HG03439 (cell line): ENCODE measurements around the gene GIMAP4.
"Not testable (repeated sequence)": the region's sequence is repeated elsewhere in the genome, so short reads cannot be mapped to it uniquely, and the experiment has no call there.

Source experiments
- ATAC-seq: cut with Tn5 transposase; IDR thresholded peaks from one replicate; pipeline ENCODE4 v1.9.1; 2021; ENCODE audit warnings: mild to moderate bottlenecking, moderate library complexity; ENCODE audit not compliant: unreplicated experiment

GIMAP4 gene

DNA sequence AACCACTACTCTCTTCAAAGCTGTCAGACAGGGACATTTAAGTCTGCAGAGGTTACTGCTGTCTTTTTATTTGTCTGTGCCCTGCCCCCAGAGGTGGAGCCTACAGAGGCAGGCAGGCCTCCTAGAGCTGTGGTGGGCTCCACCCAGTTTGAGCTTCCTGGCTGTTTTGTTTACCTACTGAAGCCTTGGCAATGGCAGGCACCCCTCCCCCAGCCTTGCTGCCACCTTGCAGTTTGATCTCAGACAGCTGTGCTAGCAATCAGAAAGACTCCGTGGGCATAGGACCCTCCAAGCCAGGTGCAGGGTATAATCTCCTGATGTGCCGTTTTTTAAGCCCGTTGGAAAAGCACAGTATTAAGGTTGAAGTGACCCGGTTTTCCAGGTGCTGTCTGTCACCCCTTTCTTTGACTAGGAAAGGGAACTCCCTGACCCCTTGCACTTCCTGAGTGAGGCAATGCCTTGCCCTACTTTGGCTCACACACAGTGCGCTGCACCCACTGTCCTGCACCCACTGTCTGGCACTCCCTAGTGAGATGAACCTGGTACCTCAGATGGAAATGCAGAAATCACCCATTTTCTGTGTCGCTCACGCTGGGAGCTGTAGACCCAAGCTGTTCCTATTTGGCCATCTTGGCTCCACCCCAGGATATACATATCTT lies 12.9 kb downstream of the GIMAP4 start:
- ATAC-seq: not testable (repeated sequence)

DNA sequence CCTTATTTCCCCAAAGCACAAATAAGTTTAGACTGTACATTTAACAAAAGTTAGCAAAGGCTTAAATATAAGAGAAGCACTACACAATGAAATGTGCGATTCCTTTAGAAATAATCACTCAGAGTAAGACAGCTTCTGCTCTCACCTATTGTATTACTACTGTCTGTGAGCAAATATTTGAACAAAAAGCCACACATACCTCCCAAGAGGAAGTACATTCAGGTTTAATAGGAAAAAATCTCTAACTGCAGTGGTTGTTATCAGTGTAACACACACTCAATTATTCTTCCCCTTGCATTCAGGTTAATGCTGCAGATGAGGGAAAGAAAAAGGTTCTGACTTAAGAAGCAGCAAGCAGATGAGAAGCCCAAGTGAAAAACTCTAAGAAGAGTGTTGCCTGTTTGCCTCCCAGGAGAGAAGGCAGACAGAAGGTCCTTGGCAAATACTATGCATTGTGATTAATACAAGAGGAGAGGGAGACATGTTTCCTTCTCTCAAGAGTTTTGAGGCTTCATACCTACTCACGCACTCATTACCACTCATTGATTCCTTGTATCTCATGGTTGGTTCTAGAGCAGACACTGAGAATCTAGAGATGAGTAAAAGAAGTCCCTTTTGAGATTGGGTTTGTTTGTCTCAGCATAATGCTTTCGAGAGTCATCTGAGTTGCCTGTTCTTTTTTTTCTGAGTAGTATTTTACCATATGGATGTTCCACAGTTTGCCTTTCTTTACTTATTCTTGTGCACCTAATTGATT lies 13.6 kb downstream of the GIMAP4 start:
- ATAC-seq: no peak

GRCh38 chr7:150585199-150585598 lies 18.0 kb downstream of the GIMAP4 start:
- ATAC-seq: no peak

DNA sequence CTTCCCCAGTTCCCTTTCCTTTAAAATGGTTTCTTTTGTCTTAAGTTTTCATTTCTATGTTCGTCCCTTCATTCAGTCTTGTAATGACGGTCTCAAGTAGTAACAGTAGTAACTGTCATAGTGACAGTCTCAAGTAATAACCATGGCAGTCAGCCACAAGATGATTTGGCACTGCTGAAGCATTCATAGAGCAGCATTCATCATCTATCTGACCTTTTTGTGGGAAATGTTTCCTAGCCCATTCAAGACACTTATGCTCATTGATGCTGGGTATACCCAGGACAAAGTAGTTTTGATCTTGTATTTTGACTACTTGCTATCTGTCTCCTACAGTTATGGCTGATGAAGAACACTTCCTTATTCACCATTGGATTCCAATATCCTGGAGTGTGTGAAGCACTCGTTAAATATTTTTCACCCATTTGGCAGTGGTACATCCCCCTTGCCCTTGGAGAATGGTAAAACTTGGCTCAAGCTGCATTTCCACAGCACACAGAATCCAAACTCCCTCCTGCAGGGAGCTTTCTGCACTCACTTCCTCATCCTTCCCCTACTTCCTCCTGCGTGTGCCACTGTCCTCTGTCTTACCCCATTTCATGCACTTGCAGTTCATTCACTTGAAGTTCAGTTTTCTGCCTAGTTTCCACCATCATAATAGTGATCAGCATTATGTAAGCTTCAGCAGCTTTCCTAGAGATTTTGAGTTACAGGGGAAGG lies 19.0 kb downstream of the GIMAP4 start:
- ATAC-seq: no peak

DNA sequence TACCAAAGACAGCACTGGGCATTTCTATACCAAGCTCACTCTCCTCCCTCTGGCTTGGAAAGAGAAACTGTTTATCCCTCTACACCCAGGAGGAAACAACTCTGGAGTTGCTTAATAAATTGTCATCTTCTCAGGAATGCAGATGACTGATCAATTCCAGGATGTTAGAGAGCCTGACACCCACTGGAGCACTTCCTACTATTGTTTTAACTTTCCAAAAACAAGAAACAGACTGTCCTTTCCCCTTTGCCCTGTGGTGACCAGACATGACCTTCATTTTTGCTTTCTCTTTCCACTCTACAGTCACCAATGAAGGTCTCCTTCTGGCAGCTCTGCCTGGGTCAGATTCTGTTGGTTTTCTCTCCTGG lies 19.6 kb downstream of the GIMAP4 start:
- no peak for ATAC-seq

- ATAC-seq: no peak
These were observed 20.4 kb downstream of the GIMAP4 start for GRCh38 chr7:150587551-150587950.

DNA sequence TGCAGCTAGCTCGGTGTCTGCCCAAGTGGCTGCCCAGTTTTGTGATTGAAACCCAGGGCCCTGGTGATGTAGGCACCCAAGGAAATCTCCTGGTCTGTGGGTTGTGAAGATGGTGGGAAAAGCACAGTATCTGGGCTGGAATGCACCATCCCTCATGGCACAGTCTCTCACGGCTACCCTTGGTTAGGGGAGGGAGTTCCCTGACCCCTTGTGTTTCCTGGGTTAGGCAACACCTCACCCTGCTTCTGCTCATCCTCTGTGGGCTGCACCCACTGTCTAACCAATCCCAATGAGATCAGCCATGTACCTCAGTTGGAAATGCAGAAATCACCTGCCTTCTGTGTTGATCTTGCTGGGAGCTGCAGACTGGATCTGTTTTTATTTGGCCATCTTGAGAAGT lies 27.6 kb downstream of the GIMAP4 start:
- no peak for ATAC-seq

- ATAC-seq: no peak
These were observed 28.2 kb downstream of the GIMAP4 start for GRCh38 chr7:150595361-150595760.

GRCh38 chr7:150603600-150603999 lies 36.4 kb downstream of the GIMAP4 start:
- ATAC-seq: not testable (repeated sequence)

DNA sequence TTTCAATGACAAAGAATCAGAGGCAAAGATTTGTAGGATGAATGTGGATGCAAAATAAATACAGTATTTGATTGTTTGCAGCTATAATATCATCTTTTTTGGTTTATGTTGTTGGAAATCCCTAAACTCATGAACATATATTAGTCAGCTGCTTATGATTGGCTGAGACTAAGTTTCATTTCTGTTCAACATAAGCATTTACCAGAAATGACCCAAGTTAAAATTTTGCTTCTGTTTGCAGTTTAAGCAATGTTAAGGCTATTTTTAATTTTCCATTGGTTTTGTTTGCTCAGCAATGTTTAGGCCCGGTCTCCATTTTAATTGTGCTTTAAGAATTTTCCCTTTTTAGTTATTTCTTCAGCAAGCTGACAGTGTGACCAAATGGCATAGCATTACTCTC lies 43.0 kb downstream of the GIMAP4 start:
- no peak for ATAC-seq

GRCh38 chr7:150612925-150613324 lies 45.7 kb downstream of the GIMAP4 start:
- ATAC-seq: no peak

DNA sequence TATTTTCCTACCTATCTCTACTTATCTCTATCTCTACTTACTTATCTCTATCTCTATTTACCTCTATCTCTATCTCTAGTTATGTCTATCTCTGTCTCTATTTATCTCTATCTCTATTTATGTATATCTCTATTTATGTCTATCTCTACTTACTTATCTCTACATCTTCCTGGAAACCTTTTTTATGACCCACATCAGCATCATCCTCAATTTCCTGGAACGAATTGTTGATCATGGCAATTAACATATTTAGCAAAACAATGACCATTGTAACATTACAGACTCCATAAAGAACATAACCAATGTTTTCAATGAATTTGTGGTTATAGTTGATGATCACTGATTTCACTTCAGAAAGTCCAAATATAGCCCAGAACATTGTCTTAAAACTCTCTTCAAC lies 46.7 kb downstream of the GIMAP4 start:
- ATAC-seq: no peak

DNA sequence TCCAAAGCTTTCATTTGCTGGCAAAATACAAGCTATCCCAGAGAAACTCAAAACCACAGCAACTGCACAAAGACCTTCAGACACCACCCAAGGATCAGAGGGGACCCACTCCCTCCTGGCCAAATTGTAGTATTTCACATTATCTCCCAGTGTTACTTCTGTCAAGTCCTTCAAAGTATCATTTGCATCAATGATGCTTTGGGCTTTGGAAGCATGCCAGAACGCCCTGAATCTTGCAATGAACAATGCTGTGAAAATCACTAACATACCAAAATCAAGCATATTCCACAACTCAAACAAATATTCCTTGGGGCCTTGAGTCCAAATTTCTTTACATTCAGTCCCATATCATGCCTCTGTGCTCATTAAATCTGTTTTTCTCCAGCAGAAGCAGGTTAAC lies 47.2 kb downstream of the GIMAP4 start:
- not testable (repeated sequence) for ATAC-seq

DNA sequence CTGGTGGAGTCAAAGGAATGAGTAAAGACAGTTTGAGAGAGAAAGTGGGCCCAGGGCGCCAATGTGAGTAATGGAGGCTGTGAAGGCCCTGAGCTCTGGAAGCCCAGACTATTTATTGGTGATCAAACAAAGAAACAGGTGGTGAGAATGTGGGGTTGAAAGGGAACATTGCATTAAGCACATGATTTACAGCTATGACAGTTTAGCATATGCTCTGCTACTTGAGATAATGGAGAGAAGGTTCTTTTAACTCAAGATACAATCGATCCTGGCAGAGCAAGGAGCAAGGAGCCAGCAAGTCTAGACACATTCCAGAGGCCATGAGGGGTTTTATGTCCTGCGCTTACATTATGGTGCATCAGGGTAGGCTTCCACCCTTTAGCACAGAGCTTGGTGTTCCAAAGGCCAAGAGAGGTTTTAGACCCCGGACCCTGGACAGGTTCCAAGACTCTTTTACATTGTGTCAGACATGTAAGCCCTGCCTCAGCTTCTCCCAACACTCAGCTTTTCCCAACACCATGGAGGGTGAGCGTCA lies 48.1 kb downstream of the GIMAP4 start:
- not testable (repeated sequence) for ATAC-seq

- ATAC-seq: no peak
These were observed 52.9 kb downstream of the GIMAP4 start for GRCh38 chr7:150620061-150620460.

DNA sequence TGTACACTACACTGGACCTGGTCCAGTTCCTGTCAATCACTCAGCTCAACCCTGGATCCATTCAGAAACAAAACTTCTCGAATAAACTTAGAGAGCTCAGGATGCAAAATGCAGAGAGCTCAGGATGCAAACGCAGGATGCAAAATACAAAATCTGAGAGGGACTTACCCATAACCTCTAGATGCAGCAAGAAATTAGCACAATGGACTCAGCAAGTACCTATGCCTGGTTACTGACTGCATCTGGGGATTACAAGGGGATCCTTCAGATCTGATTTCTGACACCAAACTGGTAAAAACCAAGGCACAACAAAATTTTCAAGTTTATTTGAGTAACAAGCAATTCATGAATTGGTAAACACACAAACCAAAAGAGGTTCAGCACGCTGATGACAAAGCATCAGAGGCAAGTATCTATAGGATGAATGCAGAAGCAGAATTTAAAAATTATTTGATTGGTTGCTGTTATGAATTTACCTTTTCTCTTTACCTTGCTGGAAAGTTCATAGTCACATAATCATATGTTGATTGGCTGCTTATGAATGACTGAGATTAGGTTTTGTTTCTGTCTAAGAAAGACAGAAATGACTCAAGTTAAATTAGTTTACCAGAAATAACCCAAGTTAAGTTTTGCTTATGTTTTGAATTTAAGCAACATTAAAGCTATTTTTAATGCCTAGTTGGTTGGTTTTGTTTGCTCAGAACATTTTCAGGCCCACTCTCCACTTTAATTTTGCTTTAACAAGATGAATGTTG lies 53.6 kb downstream of the GIMAP4 start:
- ATAC-seq: peak; percentile 60

DNA sequence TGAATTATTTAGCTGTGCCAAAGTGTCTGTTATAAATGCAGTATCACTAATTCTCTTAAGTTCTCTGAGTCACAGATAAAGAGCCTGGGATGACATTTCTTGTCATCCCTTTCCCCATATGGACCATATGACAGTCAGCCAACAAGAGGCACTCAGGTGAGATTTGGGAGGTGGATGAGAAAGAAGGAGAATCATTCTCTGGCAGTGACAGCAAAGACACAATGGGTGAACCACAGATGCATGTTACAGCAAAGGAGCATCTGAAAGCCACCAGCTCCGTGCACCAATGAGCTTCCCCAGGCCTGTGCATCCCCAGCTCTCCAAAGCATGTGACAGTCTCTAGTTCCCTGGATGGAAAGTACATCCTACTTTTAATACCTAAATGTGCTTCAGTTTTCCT lies 54.2 kb downstream of the GIMAP4 start:
- peak; percentile 31 for ATAC-seq
